Activated gamma-delta T cell treated with anti-CD3 and anti-CD28 coated beads, Interleukin-2, amount 50 U/mL, for 16 hours (primary cell): ENCODE measurements around the gene EYA4.
"Not testable (repeated sequence)": the region's sequence is repeated elsewhere in the genome, so short reads cannot be mapped to it uniquely, and the experiment has no call there.

ENCODE experiments used
- DNase-seq: peaks from one replicate; pipeline ENCODE4 v3.0.0-alpha.2; 2020; ENCODE audit warnings: low read depth

EYA4 gene

GRCh38 chr6:133532908-133533307 lies 291.8 kb downstream of the EYA4 start:
- no peak for DNase-seq

- no peak for DNase-seq
Observed at GRCh38 chr6:133539502-133540259, 298.5 kb downstream of the EYA4 start.

DNA sequence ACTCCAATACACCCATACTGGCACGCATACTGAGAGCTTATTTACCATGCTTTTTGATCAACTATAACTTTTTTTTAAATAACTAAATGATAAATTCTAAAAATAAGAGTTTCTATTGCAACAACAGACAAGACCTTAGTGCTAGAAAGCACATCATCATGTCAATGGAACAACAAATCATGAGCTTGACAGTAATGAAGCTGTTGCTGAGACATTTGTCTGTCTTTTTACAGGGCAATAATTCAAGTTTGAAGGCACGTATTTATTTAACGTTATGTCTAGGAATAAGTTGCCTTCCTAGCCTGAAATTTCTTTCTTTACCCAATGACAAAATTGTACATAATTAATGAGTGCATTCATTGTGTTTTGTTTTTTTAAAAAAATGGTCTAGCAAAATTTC lies 299.2 kb downstream of the EYA4 start:
- DNase-seq = no peak

DNA sequence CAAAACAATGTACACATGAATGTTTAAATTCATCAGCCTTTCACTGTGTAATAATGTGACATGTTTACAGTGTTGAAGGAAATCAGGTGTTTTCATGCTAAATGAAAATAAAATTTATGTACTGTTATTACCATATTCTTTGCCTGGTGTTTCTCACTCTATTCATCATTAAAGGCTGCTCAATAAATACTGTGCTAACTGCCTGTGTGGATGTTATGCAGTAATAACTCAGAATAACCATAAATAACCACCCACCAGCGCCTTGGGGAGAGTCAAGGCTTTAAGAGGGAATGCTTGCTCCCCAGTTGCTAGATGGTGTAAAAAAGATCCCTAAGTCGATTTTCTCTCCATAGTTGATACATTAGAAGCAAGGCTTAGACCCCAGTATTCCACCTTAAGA lies 299.9 kb downstream of the EYA4 start:
- DNase-seq = no peak

GRCh38 chr6:133542056-133542821 lies 301.1 kb downstream of the EYA4 start:
- no peak for DNase-seq

- no peak for DNase-seq
Observed at GRCh38 chr6:133544419-133544818, 303.3 kb downstream of the EYA4 start.

DNA sequence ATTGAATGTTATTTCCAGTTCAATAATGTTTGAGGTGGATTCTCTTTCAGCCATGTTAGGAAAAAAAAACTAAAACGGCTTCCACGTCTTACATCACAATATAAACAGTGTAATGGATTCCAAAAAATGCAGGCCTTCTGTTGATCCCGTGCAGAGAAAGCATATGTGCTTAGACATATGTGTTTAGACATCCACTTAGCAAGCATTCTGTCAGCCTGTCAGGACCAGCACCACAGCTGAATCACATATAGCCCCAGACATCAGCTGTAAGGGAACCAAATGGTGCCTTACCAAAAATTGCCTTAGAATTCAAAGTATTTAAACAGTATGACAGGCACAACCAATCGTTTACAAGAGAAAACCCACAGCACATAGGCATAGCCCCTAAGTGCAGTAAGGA lies 304.9 kb downstream of the EYA4 start:
- no peak for DNase-seq

DNA sequence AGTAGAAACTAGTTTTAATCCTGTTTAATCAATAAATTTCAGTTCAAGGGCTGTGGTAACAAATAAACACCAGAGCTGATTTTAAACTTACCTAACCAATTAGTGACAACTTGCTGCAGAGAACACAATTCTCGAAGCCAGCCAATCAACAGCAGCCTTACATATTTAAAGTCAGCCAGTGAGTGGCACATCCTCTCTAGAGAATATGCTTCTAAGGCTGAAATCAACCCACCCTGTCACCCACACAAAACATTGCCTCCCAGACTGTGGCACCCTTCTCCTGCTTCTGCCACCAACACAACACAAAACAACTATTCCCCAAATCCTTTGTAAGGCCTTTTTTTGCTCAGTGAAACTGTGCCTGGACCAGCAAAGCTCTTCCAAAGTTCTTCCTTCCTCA lies 306.0 kb downstream of the EYA4 start:
- DNase-seq = no peak

DNA sequence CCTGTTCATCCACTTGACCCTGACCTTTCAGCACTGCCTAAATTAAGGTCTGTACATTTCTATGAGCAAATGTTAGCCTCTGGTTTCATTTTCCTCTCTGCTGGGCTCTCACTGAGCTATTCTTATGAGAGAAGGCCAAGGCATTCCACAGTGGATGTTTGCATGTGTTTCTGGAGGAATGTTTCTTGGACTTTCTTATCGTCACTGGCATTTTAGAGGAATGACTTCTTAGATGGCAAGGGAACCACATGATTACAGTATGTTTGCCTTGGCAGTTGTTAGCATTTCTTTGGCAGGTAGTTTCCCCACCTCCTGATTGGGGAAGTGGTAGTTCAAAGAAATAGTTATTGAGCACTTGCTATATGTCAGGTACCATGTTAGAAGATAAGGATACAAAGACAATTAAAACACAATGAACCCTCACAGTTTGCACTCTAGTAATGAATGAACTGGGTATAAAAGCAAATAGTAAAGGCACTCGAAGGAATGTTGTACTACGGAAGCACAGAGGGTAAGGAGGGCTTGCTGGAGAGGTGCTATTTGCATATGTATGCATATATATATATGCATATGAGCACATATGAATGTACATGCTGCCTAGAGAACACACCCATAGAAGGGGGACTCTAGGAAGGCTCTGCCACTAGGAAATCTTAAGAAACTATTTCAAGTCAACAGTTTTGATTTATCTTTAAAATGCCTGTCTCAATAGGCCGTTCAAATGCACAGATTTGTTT lies 307.4 kb downstream of the EYA4 start:
- DNase-seq = no peak

GRCh38 chr6:133549371-133549801 lies 308.2 kb downstream of the EYA4 start:
- DNase-seq = no peak

GRCh38 chr6:133550026-133550425 lies 308.9 kb downstream of the EYA4 start:
- DNase-seq = no peak

- DNase-seq = no peak
Observed at GRCh38 chr6:133551436-133551835, 310.3 kb downstream of the EYA4 start.

DNA sequence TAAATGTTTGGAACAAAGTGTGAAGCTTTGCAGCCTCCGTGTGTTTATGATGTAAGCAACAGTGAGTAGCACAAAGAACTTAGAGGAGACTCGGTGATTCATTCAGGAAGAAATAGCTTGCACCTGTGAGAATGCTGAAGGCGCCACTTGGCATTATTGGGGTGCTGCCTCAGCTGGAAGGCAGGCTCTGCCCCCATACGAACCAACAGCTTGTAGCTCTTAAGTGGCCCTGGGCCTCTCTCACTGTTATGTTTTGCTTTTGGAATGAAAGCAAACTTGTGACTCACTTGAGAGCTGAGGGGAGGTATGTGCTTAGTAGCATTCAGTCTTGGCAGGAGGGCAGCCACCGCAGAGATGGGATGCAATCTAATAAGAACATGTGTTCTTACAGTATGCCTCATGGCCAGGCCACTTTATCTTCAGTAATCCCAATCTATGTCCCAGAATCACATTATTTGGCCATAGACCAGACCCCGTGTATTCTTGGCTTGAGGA lies 310.7 kb downstream of the EYA4 start:
- DNase-seq = no peak

GRCh38 chr6:133553652-133554051 lies 312.5 kb downstream of the EYA4 start:
- no peak for DNase-seq

- not testable (repeated sequence) for DNase-seq
Observed at GRCh38 chr6:133554121-133554520, 313.0 kb downstream of the EYA4 start.

DNA sequence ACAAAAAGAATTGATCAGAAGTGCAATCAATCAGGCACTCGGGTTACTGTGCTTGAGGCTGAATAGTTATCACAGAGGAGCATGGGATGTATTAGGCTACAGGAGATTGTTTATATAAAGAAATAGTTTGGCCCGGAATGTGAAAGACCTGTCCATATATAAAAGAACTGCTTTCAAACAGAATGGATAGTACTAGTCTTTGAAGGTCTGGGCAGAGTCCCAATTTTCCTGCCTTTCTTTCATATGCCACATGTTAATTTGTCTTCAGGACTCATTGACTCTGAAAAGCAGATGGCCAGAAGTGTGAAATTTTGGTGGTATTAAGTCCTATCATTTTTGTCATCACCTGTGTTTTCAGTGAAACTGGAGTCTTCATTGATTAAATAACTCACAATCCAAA lies 314.5 kb downstream of the EYA4 start:
- no peak for DNase-seq

DNA sequence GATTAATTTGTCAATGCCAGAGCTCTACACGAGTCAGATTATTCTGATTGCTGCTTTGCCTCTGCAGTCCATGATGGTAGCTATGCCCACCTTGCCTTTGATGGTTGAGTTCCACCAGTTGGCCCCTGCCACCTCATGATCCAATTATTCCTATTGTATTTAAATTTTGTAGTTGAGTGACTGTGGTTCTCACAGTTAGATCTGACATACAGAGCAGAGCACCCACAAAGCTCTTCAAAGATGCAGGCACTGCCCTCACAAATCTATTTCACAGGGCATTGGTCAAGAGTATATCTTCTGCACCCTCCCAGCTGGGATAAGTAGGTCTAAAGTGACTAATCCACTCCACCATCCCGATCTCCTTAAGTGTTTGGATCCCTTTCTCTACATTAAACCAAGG lies 318.8 kb downstream of the EYA4 start:
- DNase-seq = no peak

GRCh38 chr6:133567636-133568035 lies 326.5 kb downstream of the EYA4 start:
- DNase-seq = no peak

DNA sequence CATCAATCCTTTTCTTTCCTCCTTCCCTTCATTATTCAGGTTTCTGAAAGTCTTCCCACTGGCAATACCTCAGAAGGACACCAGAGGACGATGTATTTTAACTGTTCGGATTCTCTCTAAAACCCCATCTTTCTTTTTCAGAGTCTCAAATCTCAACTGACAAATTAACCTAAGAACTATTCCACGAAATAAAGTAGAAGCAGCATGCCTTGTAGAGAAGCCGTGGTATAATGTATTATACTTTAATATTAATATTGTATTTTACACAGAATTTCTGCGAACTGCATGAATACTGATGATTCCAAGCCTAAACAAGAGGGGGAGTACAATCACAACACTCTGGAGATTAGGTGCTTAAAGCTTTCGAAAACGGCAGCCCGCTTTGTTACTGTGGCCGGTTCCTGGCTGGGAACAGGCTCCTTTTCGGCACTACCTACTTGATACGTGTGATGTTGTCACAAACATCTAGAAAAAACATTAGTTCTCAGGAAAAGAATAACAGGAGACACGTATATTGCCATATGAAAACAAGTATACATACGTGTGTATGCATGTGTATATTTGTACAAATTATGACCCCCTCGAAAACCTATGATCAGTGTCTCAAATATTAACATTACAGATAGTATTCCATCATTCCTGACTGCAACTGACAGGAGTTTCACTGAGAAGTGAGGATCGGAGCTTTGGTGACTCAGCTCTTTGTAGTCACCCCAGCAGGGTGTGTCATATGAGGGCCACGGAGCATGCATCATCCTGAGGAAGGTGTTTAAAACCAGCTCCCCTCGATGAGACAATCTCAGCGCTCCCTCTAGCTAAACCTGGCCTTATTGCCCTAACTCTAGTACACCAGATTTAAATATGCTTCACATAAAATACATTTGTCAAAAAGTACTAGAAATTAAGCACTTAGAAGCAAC lies 328.1 kb downstream of the EYA4 start:
- no peak for DNase-seq

GRCh38 chr6:133571681-133572080 lies 330.5 kb downstream of the EYA4 start:
- no peak for DNase-seq

DNA sequence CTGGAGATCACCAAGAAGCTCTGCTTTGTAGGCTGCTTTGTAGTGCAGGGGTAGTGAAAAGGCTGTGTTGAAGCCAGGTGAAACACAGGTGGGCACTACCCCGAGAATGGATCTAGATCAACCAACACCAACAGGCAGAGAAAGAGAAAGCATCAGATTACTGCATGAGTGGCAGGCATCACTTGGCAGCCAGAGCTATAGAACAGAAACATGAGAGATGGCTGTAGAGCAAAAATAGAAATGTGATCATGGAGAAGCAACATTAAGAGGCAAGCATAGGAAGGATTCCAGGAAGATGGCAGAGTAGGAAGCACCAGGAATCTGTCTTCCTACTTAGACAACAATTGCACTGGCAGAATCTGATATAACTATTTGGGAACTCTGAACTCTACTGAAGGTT lies 336.7 kb downstream of the EYA4 start:
- DNase-seq = no peak
